ENCODE measurements around the gene ANKHD1. TPM values are rescaled to one million over a fixed set of nuclear protein-coding genes. Genes with fewer than 3 reads are reported as not detected.

The ANKHD1 gene
- total RNA-seq, 6 experiments from 2014 or later: 45.5 to 73.2 (median 62.6) TPM

GRCh38 chr5:140540227-140540626 lies 138.6 kb downstream of the ANKHD1 start:
- peaks cover 0 to 72% (median 19%) of the 10 kb centered on the region in 4 donors for H3K36me3 ChIP-seq
- no peak for DNase-seq
- 88% methylated on average over 1 of the region's 1 CpG for WGBS (ENCODE audit: insufficient coverage, low coverage, low lambda C conversion rate, missing lambda C conversion rate)

GRCh38 chr5:140542972-140543371 lies 141.3 kb downstream of the ANKHD1 start:
- WGBS (ENCODE audit: insufficient coverage, low coverage, low lambda C conversion rate, missing lambda C conversion rate): 91% methylated on average over 4 of the region's 5 CpGs
- no peak overlapping the region for H3K27ac ChIP-seq

More at GRCh38 chr5:140540227-140540626, 138.6 kb downstream of the ANKHD1 start:
- Histone ChIP-seq H3K9me3 (no peaks in the 10 kb centered on the region), H3K27me3 (no peaks in the 10 kb centered on the region), H3K27ac (no peak overlapping the region), H3K4me1 (no peaks in the 10 kb centered on the region), H3K4me3 (no peak overlapping the region)
- intact Hi-C loops (cut with DNase I): no loop called here
- no peak for ATAC-seq
- TF ChIP-seq CTCF (IDR thresholded peaks at IDR 0.05): no peak
- TF ChIP-seq POLR2A (IDR thresholded peaks at IDR 0.05): no peak

GRCh38 chr5:140544986-140545385 lies 143.4 kb downstream of the ANKHD1 start:
- H3K36me3 ChIP-seq: peaks cover 0 to 42% (median 11%) of the 10 kb centered on the region in 4 donors
- 96% methylated on average over 6 of the region's 7 CpGs for WGBS (ENCODE audit: insufficient coverage, low coverage, low lambda C conversion rate, missing lambda C conversion rate)
- H3K4me3 ChIP-seq: no peak overlapping the region
- ATAC-seq (no peak), DNase-seq (no peak)
- no peaks in the 10 kb centered on the region for H3K9me3 ChIP-seq
- no peak overlapping the region for H3K27ac ChIP-seq
- H3K4me1 ChIP-seq: peaks cover 0 to 33% (median 17%) of the 10 kb centered on the region in 4 donors
- intact Hi-C loops (cut with DNase I): no loop called here
- no peaks in the 10 kb centered on the region for H3K27me3 ChIP-seq
- TF ChIP-seq CTCF (IDR thresholded peaks at IDR 0.05) (no peak), POLR2A (IDR thresholded peaks at IDR 0.05) (no peak)

More at GRCh38 chr5:140542972-140543371, 141.3 kb downstream of the ANKHD1 start:
- TF ChIP-seq CTCF (IDR thresholded peaks at IDR 0.05) (no peak), POLR2A (IDR thresholded peaks at IDR 0.05) (no peak)
- H3K4me3 ChIP-seq: no peak overlapping the region
- DNase-seq (no peak), ATAC-seq (no peak)
- H3K4me1 ChIP-seq: peaks cover 0 to 18% (median 7%) of the 10 kb centered on the region in 4 donors
- no peaks in the 10 kb centered on the region for H3K27me3 ChIP-seq
- no peaks in the 10 kb centered on the region for H3K9me3 ChIP-seq
- intact Hi-C loops (cut with DNase I): no loop called here
- H3K36me3 ChIP-seq: peaks cover 0 to 56% (median 17%) of the 10 kb centered on the region in 4 donors

- DNase-seq: no peak
- WGBS (ENCODE audit: insufficient coverage, low coverage, low lambda C conversion rate, missing lambda C conversion rate): 100% methylated on average over 1 of the region's 10 CpGs
- Histone ChIP-seq H3K4me1 (peaks cover 0 to 33% (median 17%) of the 10 kb centered on the region in 4 donors), H3K9me3 (no peaks in the 10 kb centered on the region), H3K27me3 (no peaks in the 10 kb centered on the region), H3K27ac (no peak overlapping the region), H3K36me3 (peaks cover 0 to 42% (median 12%) of the 10 kb centered on the region in 4 donors), H3K4me3 (no peak overlapping the region)
- TF ChIP-seq POLR2A (IDR thresholded peaks at IDR 0.05): no peak
- no peak for TF ChIP-seq CTCF (IDR thresholded peaks at IDR 0.05)
- ATAC-seq: no peak
- intact Hi-C loops (cut with DNase I): no loop called here
Measured at GRCh38 chr5:140545606-140546005, 144.0 kb downstream of the ANKHD1 start.
